ENCODE measurements around the gene SESN1.

Gene SESN1

DNA sequence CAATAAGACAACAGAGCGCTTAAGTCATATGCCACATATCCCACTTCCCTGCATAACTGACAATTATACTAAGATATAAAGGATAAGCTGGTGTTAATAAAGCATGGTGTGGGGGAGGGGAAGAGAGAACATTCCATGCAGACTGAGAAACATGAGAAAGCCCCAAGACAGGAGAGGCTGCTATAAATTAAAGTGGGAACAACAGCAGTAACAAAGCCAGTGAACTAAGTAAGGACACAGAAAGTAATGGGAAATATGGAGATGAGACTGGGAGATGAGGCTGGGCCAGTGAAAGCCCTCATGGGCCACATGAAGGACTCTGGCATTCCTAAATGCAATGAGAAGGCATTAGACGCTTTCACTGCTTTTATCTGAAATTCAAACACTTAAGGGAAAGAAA lies 41.3 kb downstream of the SESN1 start:
- H3K4me2 ChIP-seq (ENCODE audit: low read depth, low read length), result peak overlapping the region; percentile 76; the same call in 1 of the 2 replicates
- H3F3A ChIP-seq (ENCODE audit: insufficient read depth, low read length), result no peaks in the 10 kb centered on the region; the same call in 1 of the 2 replicates

DNA sequence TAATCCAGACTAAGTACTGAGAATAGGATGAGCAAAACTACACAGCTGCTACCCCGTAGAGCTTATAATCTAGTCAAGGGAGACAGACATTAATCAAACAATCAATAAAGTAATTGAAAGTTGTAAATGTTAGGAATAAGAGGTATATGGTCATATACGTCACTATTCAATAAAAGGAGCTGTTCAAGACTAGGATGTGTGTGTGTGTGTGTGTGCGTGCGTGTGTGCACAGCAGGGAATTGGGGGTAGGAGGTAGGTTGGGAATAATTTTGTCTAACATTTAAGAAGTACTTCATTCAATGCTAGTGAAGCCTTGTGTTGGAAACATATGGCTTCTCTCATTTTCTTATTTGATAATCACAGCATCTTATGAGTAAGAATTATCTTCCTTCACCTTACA lies 41.8 kb downstream of the SESN1 start:
- Histone ChIP-seq H3K4me2 (ENCODE audit: low read depth, low read length) (peak overlapping the region; percentile 76), H3K36me3 (replicated peaks; ENCODE audit: insufficient read depth, low read length) (no peaks in the 10 kb centered on the region), H3K4me3 (ENCODE audit: low read length) (0 out of 2 replicates have a peak overlapping the region, but pooled peaks have one; percentile 1), H3K9me3 (replicated peaks; ENCODE audit: insufficient read depth, low read length) (no peaks in the 10 kb centered on the region), H3F3A (ENCODE audit: insufficient read depth, low read length) (no peaks in the 10 kb centered on the region; the same call in 1 of the 2 replicates), H3K4me1 (ENCODE audit: low read length) (peaks cover 46% of the 10 kb centered on the region), H4K20me1 (ENCODE audit: insufficient read depth, low read length) (no peaks in the 10 kb centered on the region), H3K9me2 (replicated peaks; ENCODE audit: insufficient read depth, low read length) (no peaks in the 10 kb centered on the region), H3K79me2 (ENCODE audit: low read length) (peaks cover 86% of the 10 kb centered on the region), H3K27me3 (replicated peaks; ENCODE audit: insufficient read depth, low read length) (peaks cover 3% of the 10 kb centered on the region; the same call in 1 of the 2 replicates), H2AFZ (ENCODE audit: low read length) (no peak overlapping the region), H3K27ac (ENCODE audit: low read length) (no peak overlapping the region), H3K9ac (ENCODE audit: low read length) (no peak overlapping the region)
- TF ChIP-seq CTCF (IDR thresholded peaks at IDR 0.05; ENCODE audit: low read length), result no peak
- DNase-seq, result no peak

More for the DNA sequence above, 41.3 kb downstream of the SESN1 start:
- H3K4me3 ChIP-seq (ENCODE audit: low read length), result no peak overlapping the region
- no peak overlapping the region for H3K9ac ChIP-seq (ENCODE audit: low read length)
- H3K4me1 ChIP-seq (ENCODE audit: low read length), result peaks cover 42% of the 10 kb centered on the region
- no peaks in the 10 kb centered on the region for H3K9me2 ChIP-seq (replicated peaks; ENCODE audit: insufficient read depth, low read length)
- H3K36me3 ChIP-seq (replicated peaks; ENCODE audit: insufficient read depth, low read length), result no peaks in the 10 kb centered on the region
- peaks cover 3% of the 10 kb centered on the region; the same call in 1 of the 2 replicates for H3K27me3 ChIP-seq (replicated peaks; ENCODE audit: insufficient read depth, low read length)
- no peaks in the 10 kb centered on the region for H4K20me1 ChIP-seq (ENCODE audit: insufficient read depth, low read length)
- no peaks in the 10 kb centered on the region for H3K9me3 ChIP-seq (replicated peaks; ENCODE audit: insufficient read depth, low read length)
- no peak overlapping the region for H2AFZ ChIP-seq (ENCODE audit: low read length)
- H3K79me2 ChIP-seq (ENCODE audit: low read length), result peaks cover 90% of the 10 kb centered on the region
- TF ChIP-seq EZH2phosphoT487 (IDR thresholded peaks at IDR 0.05; ENCODE audit: low read length), result no peak
- TF ChIP-seq EZH2 (optimal IDR thresholded peaks at IDR 0.05; ENCODE audit: low read depth, low read length), result no peak
- TF ChIP-seq CTCF (IDR thresholded peaks at IDR 0.05; ENCODE audit: low read length), result no peak
- H3K27ac ChIP-seq (ENCODE audit: low read length), result no peak overlapping the region
- DNase-seq, result no peak

DNA sequence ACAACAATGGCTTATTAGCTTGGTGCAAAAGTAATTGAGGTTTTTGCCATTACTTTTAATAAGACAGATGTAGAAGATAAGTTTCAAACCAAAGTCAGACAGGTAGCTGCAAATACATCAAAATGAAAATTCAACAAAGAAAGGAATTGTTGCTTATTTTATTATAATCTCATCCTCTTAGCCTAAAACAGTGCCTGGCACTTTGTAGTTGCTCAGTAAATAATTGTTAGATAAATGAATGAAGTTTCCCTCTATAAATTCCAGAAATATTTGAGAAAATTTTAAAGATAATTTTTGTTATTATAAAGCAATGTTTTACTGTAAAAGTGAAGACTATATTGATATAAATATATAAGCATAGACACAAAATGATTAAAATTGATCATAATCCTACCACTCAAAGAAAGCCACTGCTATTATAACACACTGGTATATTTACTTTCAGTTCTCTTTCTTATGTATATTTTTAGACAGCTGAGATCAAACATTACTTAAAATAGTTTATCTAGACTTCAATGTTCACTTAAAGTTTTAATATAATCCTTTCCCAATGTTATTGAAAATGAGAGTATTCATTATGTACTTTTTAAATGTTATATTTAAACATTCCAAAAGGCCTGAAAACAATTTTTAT lies 42.5 kb downstream of the SESN1 start:
- H3K9ac ChIP-seq (ENCODE audit: low read length), result no peak overlapping the region
- no peak for TF ChIP-seq EZH2 (optimal IDR thresholded peaks at IDR 0.05; ENCODE audit: low read depth, low read length)
- no peak for TF ChIP-seq EZH2phosphoT487 (IDR thresholded peaks at IDR 0.05; ENCODE audit: low read length)
- no peak for TF ChIP-seq CTCF (IDR thresholded peaks at IDR 0.05; ENCODE audit: low read length)
- no peaks in the 10 kb centered on the region for H3K9me2 ChIP-seq (replicated peaks; ENCODE audit: insufficient read depth, low read length)
- no peak for DNase-seq
- no peak overlapping the region for H2AFZ ChIP-seq (ENCODE audit: low read length)
- peak overlapping the region; percentile 76 for H3K4me2 ChIP-seq (ENCODE audit: low read depth, low read length)
- no peaks in the 10 kb centered on the region for H3K36me3 ChIP-seq (replicated peaks; ENCODE audit: insufficient read depth, low read length)
- H3K27ac ChIP-seq (ENCODE audit: low read length), result no peak overlapping the region
- H4K20me1 ChIP-seq (ENCODE audit: insufficient read depth, low read length), result no peaks in the 10 kb centered on the region
- H3K27me3 ChIP-seq (replicated peaks; ENCODE audit: insufficient read depth, low read length), result peaks cover 3% of the 10 kb centered on the region; the same call in 1 of the 2 replicates
- H3F3A ChIP-seq (ENCODE audit: insufficient read depth, low read length), result no peaks in the 10 kb centered on the region; the same call in 1 of the 2 replicates
- 0 out of 2 replicates have a peak overlapping the region, but pooled peaks have one; percentile 1 for H3K4me3 ChIP-seq (ENCODE audit: low read length)
- H3K79me2 ChIP-seq (ENCODE audit: low read length), result peaks cover 80% of the 10 kb centered on the region
- H3K4me1 ChIP-seq (ENCODE audit: low read length), result peaks cover 46% of the 10 kb centered on the region
- H3K9me3 ChIP-seq (replicated peaks; ENCODE audit: insufficient read depth, low read length), result no peaks in the 10 kb centered on the region
